HEK293 (cell line): ENCODE measurements around the gene GPR119.
"Not testable (repeated sequence)": the region's sequence is repeated elsewhere in the genome, so short reads cannot be mapped to it uniquely, and the experiment has no call there.

ENCODE experiments used
- CTCF ChIA-PET: fragments of 350-600 bp; formaldehyde crosslinking; extraction: SDS; loops from one replicate; lab custom pipeline; 2021; ENCODE audit warnings: antibody characterized with exemption; lab: Yijun Ruan, JAX
- POLR2A ChIA-PET: fragments of 300-600 bp; formaldehyde crosslinking; extraction: SDS; loops from one replicate; lab custom pipeline; 2020; ENCODE audit warnings: antibody characterized with exemption, inconsistent platforms; lab: Yijun Ruan, JAX
- H3K27ac ChIP-seq: fragments of 200-500 bp; sonication (Bioruptor generic); 2 replicates; pipeline ENCODE4 v1.5.1; 2014; ENCODE audit warnings: low read depth, low read length, control low read depth, inconsistent platforms; ENCODE audit errors: extremely low read depth
- H3K36me3 ChIP-seq, 2 experiments: fragments of 200-500 bp in 1 of 2; sonication (Bioruptor generic) in 1 of 2; 1 replicate in 1 of 2; 2 replicates in 1 of 2; pipeline ENCODE4 v1.5.1; 2014 to 2017; ENCODE audit warnings: inconsistent platforms in 2 of 2, low read length in 2 of 2; ENCODE audit not compliant: control insufficient read depth in 2 of 2, insufficient read depth in 1 of 2
- H3K4me1 ChIP-seq: fragments of 200-500 bp; sonication (Bioruptor generic); 2 replicates; pipeline ENCODE4 v1.5.1; 2014; ENCODE audit warnings: mild to moderate bottlenecking, low read length, inconsistent platforms; ENCODE audit not compliant: control insufficient read depth, insufficient read depth
- H3K4me3 ChIP-seq: 2 replicates; pipeline ENCODE4 v1.5.1; 2011; ENCODE audit warnings: low read depth, mild to moderate bottlenecking, control low read depth, low read length, moderate library complexity
- H3K9me3 ChIP-seq: fragments of 200-500 bp; sonication (Bioruptor generic); 2 replicates; pipeline ENCODE4 v1.5.1; 2014; ENCODE audit warnings: low read depth, low read length, inconsistent platforms; ENCODE audit not compliant: control insufficient read depth, insufficient read depth
- KLF9 ChIP-seq: fragments of 450-650 bp; formaldehyde crosslinking; IDR thresholded peaks from 2 replicates; pipeline ENCODE4 v1.5.1; 2016; ENCODE audit warnings: missing biosample characterization, missing genetic modification characterization, low read depth
- PRDM4 ChIP-seq: fragments of 450-650 bp; formaldehyde crosslinking; IDR thresholded peaks from 2 replicates; pipeline ENCODE4 v1.5.1; 2017; ENCODE audit warnings: missing biosample characterization, missing genetic modification characterization
- REST ChIP-seq: fragments of 450-650 bp; formaldehyde crosslinking; IDR thresholded peaks from 2 replicates; pipeline ENCODE4 v1.5.1; 2016; ENCODE audit warnings: missing biosample characterization, missing genetic modification characterization
- TRIM28 ChIP-seq: IDR thresholded peaks from 2 replicates; pipeline ENCODE4 v1.6.1; 2011; ENCODE audit warnings: low read length, control low read depth, borderline replicate concordance
- YY2 ChIP-seq: fragments of 450-650 bp; formaldehyde crosslinking; IDR thresholded peaks from 2 replicates; pipeline ENCODE4 v1.5.1; 2016; ENCODE audit warnings: missing biosample characterization, missing genetic modification characterization
- ZNF146 ChIP-seq: fragments of 450-650 bp; formaldehyde crosslinking; IDR thresholded peaks from 2 replicates; pipeline ENCODE4 v1.5.1; 2016; ENCODE audit warnings: missing biosample characterization, missing genetic modification characterization
- ZNF202 ChIP-seq: fragments of 450-650 bp; formaldehyde crosslinking; IDR thresholded peaks from 2 replicates; pipeline ENCODE4 v1.5.1; 2016; ENCODE audit warnings: missing biosample characterization, missing genetic modification characterization, borderline replicate concordance
- ZNF416 ChIP-seq: fragments of 450-650 bp; formaldehyde crosslinking; IDR thresholded peaks from 2 replicates; pipeline ENCODE4 v1.5.1; 2016; ENCODE audit warnings: missing biosample characterization, missing genetic modification characterization
- ZNF645 ChIP-seq: fragments of 450-650 bp; formaldehyde crosslinking; IDR thresholded peaks from 2 replicates; pipeline ENCODE4; 2016; ENCODE audit warnings: missing biosample characterization, missing genetic modification characterization
- ZNF677 ChIP-seq: fragments of 450-650 bp; IDR thresholded peaks from 2 replicates; pipeline ENCODE4 v1.5.0; 2018; ENCODE audit warnings: missing biosample characterization, mild to moderate bottlenecking, missing genetic modification characterization, moderate library complexity
- ZXDB ChIP-seq: fragments of 450-650 bp; formaldehyde crosslinking; IDR thresholded peaks from 2 replicates; pipeline ENCODE4 v1.5.1; 2016; ENCODE audit warnings: missing biosample characterization, missing genetic modification characterization

The GPR119 gene

GRCh38 chrX:130386408-130386808 lies 934 bp upstream of the GPR119 start (continued):
- no peak for TF ChIP-seq TRIM28
- no peak for TF ChIP-seq YY2
- no peak for TF ChIP-seq ZNF202 (tag by site-specific recombination)
- no peak for TF ChIP-seq REST (tag by site-specific recombination)

- ChIA-PET CTCF (interaction anchor here (0.6 to 0.9 kb wide), 4 partner anchors 20 to 539 kb away, joined by 3 to 4 read pairs (median 3); no protein-coding TSS in a partner anchor), POLR2A (no interaction called here)
- no peak for TF ChIP-seq PRDM4 (tag by site-specific recombination)
- TF ChIP-seq ZXDB: 0 out of 2 replicates have a peak, but pooled peaks have one; percentile 28
- no peak for TF ChIP-seq ZNF416 (tag by site-specific recombination)
- no peak for TF ChIP-seq KLF9 (tag by site-specific recombination)
- TF ChIP-seq ZNF645: no peak
- no peaks in the 10 kb centered on the region for H3K9me3 ChIP-seq
- no peak overlapping the region for H3K27ac ChIP-seq
- peaks cover 0 to 3% of the 10 kb centered on the region in 2 experiments; a peak in 1 of 3 replicates for H3K36me3 ChIP-seq
- no peak overlapping the region for H3K4me3 ChIP-seq
- no peaks in the 10 kb centered on the region for H3K4me1 ChIP-seq
Measured at GRCh38 chrX:130378024-130378669, 7.3 kb downstream of the GPR119 start.

GRCh38 chrX:130376077-130376476 lies 9.4 kb downstream of the GPR119 start:
- TF ChIP-seq KLF9 (tag by site-specific recombination) (no peak), ZXDB (no peak), ZNF677 (tag by site-specific recombination) (no peak)
- no peak overlapping the region for H3K4me3 ChIP-seq
- H3K9me3 ChIP-seq: no peaks in the 10 kb centered on the region
- ChIA-PET POLR2A (no interaction called here), CTCF (interaction anchor here (0.7 to 1.2 kb wide), 2 partner anchors 17 to 511 kb away, joined by 4 to 6 read pairs; no protein-coding TSS in a partner anchor)
- no peaks in the 10 kb centered on the region for H3K4me1 ChIP-seq
- no peak overlapping the region for H3K27ac ChIP-seq
- peaks cover 0 to 14% of the 10 kb centered on the region in 2 experiments; a peak in 1 of 3 replicates for H3K36me3 ChIP-seq

- H3K4me3 ChIP-seq, H3K27ac ChIP-seq, CTCF ChIA-PET, H3K9me3 ChIP-seq, POLR2A ChIA-PET, H3K4me1 ChIP-seq: not testable (repeated sequence)
- TF ChIP-seq ZNF146 (tag by site-specific recombination): peak; percentile 66
- H3K36me3 ChIP-seq: peaks cover 9 to 20% of the 10 kb centered on the region in 2 experiments; a peak in 2 of 3 replicates
Measured at GRCh38 chrX:130352050-130352449, 33.4 kb downstream of the GPR119 start.
